Right atrium auricular region (tissue), 2 donors: Measurements from ENCODE around the gene GP2. TPM values are rescaled to one million over a fixed set of nuclear protein-coding genes. Genes with fewer than 3 reads are reported as not detected.
"Not testable (repeated sequence)": the region's sequence is repeated elsewhere in the genome, so short reads cannot be mapped to it uniquely, and the experiment has no call there.

Experiments
- DNase-seq: peaks from one replicate; pipeline ENCODE4 v3.0.0-alpha.2; 2019; ENCODE audit warnings: low spot score
- H3K27ac ChIP-seq, 2 donors: fragments of 200-600 bp; sonication (generic); 1 replicate in 1 of 2; 2 replicates in 1 of 2; pipeline ENCODE4 v1.5.1; 2016 to 2019
- H3K27me3 ChIP-seq, 2 donors: fragments of 200-600 bp; sonication (generic); one replicate each; pipeline versions ENCODE4 v1.5.1 to v1.6.0; 2017 to 2019
- H3K36me3 ChIP-seq: fragments of 200-600 bp; sonication (generic); one replicate; pipeline ENCODE4 v1.5.1; 2016
- H3K4me1 ChIP-seq, 2 donors: fragments of 200-600 bp; sonication (generic); one replicate each; pipeline versions ENCODE4 v1.5.1 to v1.6.0; 2017 to 2019
- H3K4me3 ChIP-seq, 2 donors: fragments of 200-600 bp; sonication (generic); 1 replicate in 1 of 2; 2 replicates in 1 of 2; pipeline ENCODE4 v1.5.1; 2017 to 2019; ENCODE audit warnings: mild to moderate bottlenecking in 1 of 2, moderate library complexity in 1 of 2
- H3K9me3 ChIP-seq, 2 donors: fragments of 200-600 bp; sonication (generic); one replicate each; pipeline ENCODE4 v1.5.1; 2019
- CTCF ChIP-seq, 2 donors: fragments of 200-600 bp; sonication (generic); IDR thresholded peaks; one replicate each; pipeline ENCODE4 v1.5.1; 2019; ENCODE audit warnings: antibody characterized with exemption in 2 of 2
- total RNA-seq, 2 donors: library from RNA; depleted of rRNA; stranded (reverse); fragments of >200 nt; gene quantifications; one replicate each; pipeline ENCODE4 v1.1.0, GENCODE V29; 2016

Gene GP2
- total RNA-seq, 2 donors from 2014 or later: not detected

DNA sequence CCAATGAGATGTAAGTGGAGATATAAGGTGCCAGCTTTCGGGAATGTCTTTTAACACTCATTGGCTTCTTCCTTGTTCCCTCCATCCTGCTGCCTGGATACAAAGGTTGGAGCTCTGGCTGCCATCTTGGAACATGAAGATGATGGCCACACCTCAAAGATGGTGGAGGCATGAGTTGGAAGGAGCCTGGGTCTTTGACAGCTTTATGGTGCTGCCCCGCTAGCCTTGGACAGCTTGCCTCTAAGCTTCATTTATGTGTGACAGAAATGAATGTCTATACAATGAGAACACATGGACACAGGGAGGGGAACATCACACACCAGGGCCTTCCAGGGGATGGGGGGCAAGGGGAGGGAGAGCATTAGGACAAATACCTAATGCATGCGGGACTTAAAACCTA, 13.6 kb downstream of the GP2 start:
- no peak for TF ChIP-seq CTCF (IDR thresholded peaks at IDR 0.05)
- DNase-seq: no peak
- H3K4me1 ChIP-seq: no peaks in the 10 kb centered on the region
- H3K27ac ChIP-seq: no peak overlapping the region
- no peaks in the 10 kb centered on the region for H3K27me3 ChIP-seq
- no peak overlapping the region for H3K4me3 ChIP-seq
- H3K9me3 ChIP-seq: peaks cover 0 to 4% of the 10 kb centered on the region in 2 donors
- no peaks in the 10 kb centered on the region for H3K36me3 ChIP-seq

- H3K4me1 ChIP-seq, H3K36me3 ChIP-seq, DNase-seq, H3K4me3 ChIP-seq, H3K27ac ChIP-seq, H3K27me3 ChIP-seq, H3K9me3 ChIP-seq: not testable (repeated sequence)
Observed at GRCh38 chr16:20312536-20313095, 14.7 kb downstream of the GP2 start.

DNA sequence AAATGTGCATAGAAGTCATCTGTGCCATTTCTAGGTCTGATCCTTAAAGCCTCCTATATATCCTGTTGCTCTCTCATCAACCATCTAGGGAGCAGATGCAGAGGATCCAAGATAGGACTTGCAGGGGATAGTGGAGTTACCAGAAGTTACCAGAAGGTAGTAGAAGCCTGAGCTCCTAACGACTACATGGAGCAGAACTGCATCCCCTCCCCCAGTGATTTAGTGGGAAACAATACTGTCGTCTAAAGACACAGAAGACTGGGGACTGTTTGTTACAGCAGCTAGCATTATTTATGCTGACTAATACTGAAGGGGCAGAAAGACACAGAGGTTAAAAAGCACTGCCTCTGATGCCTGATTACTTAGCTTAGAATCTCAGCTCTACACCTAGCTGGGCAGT, 15.8 kb downstream of the GP2 start:
- H3K27ac ChIP-seq: no peak overlapping the region
- H3K4me1 ChIP-seq: no peaks in the 10 kb centered on the region
- no peaks in the 10 kb centered on the region for H3K36me3 ChIP-seq
- no peaks in the 10 kb centered on the region for H3K27me3 ChIP-seq
- peaks cover 0 to 4% of the 10 kb centered on the region in 2 donors for H3K9me3 ChIP-seq
- H3K4me3 ChIP-seq: no peak overlapping the region
- DNase-seq: no peak
- no peak for TF ChIP-seq CTCF (IDR thresholded peaks at IDR 0.05)

DNA sequence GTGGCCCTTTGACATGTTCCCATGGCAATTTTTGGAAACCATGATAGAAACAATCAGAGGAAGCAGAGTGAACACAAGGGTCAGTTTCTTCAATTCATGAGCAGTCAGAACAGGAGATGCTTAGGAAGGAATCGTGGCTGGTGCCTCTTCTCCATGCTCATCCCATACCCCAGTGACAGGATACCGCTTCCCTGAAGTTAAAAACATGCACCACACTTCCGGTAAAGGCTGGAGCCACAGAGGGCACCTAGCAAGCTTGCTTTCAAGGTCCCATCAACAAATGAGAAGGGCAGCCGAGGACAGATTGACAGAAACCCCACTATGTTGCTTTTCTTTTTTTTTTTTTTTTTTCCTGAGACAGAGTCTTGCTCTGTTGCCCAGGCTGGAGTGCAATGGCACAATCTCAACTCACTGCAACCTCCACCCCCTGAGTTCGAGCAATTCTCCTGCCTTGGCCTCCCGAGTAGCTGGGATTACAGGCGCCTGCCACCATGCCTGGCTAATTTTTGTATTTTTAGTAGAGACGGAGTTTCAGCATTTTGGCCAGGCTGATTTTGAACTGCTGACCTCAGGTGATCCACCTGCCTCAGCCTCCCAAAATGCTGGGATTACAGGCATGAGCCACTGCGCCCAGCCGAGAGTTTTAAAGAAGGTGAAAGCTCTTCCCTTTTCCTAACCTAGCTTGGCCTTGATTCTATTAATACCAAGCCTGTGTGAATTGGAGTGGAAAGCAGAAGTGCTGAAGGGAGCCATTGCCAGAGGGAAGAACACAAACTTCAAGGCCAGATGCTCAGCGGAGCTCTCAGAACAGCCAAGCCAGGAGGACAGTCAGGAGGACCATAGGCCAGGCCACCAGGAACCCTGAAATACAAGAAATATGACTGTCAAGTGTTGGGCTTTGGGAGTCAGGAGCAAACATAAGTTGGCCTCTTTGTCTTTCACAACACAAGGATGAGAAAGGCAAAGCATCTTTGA, 16.6 kb downstream of the GP2 start:
- no peak overlapping the region for H3K27ac ChIP-seq
- H3K9me3 ChIP-seq: peaks cover 0 to 4% of the 10 kb centered on the region in 2 donors
- TF ChIP-seq CTCF (IDR thresholded peaks at IDR 0.05): no peak
- H3K4me3 ChIP-seq: no peak overlapping the region
- no peaks in the 10 kb centered on the region for H3K36me3 ChIP-seq
- no peaks in the 10 kb centered on the region for H3K4me1 ChIP-seq
- no peaks in the 10 kb centered on the region for H3K27me3 ChIP-seq
- no peak for DNase-seq

DNA sequence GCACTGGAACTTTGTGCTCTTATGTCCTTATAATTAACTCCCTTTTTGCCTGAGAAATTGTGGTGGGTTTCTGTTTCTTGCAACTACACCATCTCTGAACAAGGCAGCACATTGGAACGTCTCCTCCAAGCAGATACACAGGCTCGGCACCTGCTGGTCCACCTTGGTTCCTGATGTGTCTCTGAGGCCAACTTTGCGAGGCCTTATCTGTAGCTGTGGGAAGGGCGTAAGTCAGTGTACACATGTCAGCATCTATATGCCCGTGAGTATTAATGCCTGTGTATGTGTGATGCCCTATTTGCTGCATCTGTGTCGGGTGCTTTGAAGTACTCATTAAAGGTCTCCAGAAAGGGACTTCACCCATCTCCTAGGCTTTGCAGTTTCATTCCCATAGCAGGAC, 17.5 kb downstream of the GP2 start:
- no peak for DNase-seq

More for the DNA sequence above, 17.5 kb downstream of the GP2 start:
- Histone ChIP-seq H3K4me3 (no peak overlapping the region), H3K27me3 (no peaks in the 10 kb centered on the region), H3K36me3 (no peaks in the 10 kb centered on the region), H3K4me1 (no peaks in the 10 kb centered on the region), H3K9me3 (peaks cover 0 to 4% of the 10 kb centered on the region in 2 donors), H3K27ac (no peak overlapping the region)
- TF ChIP-seq CTCF (IDR thresholded peaks at IDR 0.05): no peak
